A549 (cell line): ENCODE results near the gene TRANK1. TPM values are rescaled to one million over a fixed set of nuclear protein-coding genes. Genes with fewer than 3 reads are reported as not detected.

Experiments
- ATAC-seq, 2 experiments: fragments of 200-7000 bp in 1 of 2; fragments of >200 bp in 1 of 2; cut with Nextera tagmentation in 1 of 2; cut with Tn5 transposase in 1 of 2; 3 replicates each; pipeline versions ENCODE4 v1.8.0 to v1.9.1; 2018 to 2020; ENCODE audit warnings: mild to moderate bottlenecking in 1 of 2, moderate library complexity in 1 of 2
- CTCF ChIA-PET: fragments of 300-600 bp; sonication (Branson Sonifier 250); formaldehyde crosslinking; extraction: SDS; loops from one replicate; lab custom pipeline; 2021; ENCODE audit warnings: antibody characterized with exemption, inconsistent platforms; lab: Yijun Ruan, JAX
- POLR2A ChIA-PET: fragments of 350-600 bp; formaldehyde crosslinking; extraction: SDS; loops from one replicate; lab custom pipeline; 2021; ENCODE audit warnings: antibody characterized with exemption, inconsistent platforms; lab: Yijun Ruan, JAX
- DNase-seq, 2 experiments: peaks; one replicate each; pipeline versions ENCODE4 v3.0.0 to v3.0.0-alpha.2; 2011 to 2016; ENCODE audit warnings: low read depth in 1 of 2, low spot score in 1 of 2
- FAIRE-seq: peaks from 2 replicates; lab custom pipeline; 2011; peaks lifted over from hg19 to GRCh38; lab: Jason Lieb, UNC
- H3K27ac ChIP-seq, 2 experiments: fragments of >200 bp; sonication (Bioruptor Twin); formaldehyde crosslinking; 3 replicates each; pipeline ENCODE4 v1.5.1; 2016 to 2017
- H3K4me1 ChIP-seq: fragments of >200 bp; sonication (Bioruptor Twin); formaldehyde crosslinking; 3 replicates; pipeline ENCODE4 v1.6.1; 2016
- H3K4me2 ChIP-seq: fragments of >200 bp; sonication (Bioruptor Twin); formaldehyde crosslinking; 3 replicates; pipeline ENCODE4 v1.6.1; 2016
- H3K4me3 ChIP-seq: fragments of >200 bp; sonication (Bioruptor Twin); formaldehyde crosslinking; 3 replicates; pipeline ENCODE4 v1.5.1; 2016
- H3K9me3 ChIP-seq: fragments of >200 bp; sonication (Bioruptor Twin); formaldehyde crosslinking; 3 replicates; pipeline ENCODE4 v1.6.1; 2016
- BHLHE40 ChIP-seq: IDR thresholded peaks from 2 replicates; pipeline ENCODE4 v1.6.1; 2012; ENCODE audit warnings: low read depth, low read length, inconsistent platforms
- CHD4 ChIP-seq: fragments of 200-600 bp; sonication (generic); IDR thresholded peaks from 2 replicates; pipeline ENCODE4 v1.6.1; 2016; ENCODE audit warnings: antibody characterized with exemption, mild to moderate bottlenecking, borderline replicate concordance
- EHF ChIP-seq: fragments of 250-450 bp; sonication (Bioruptor Pico); IDR thresholded peaks from 2 replicates; pipeline ENCODE4 v1.5.0; 2020; ENCODE audit warnings: mild to moderate bottlenecking
- FOSB ChIP-seq: fragments of 250-450 bp; sonication (Bioruptor Pico); IDR thresholded peaks from 2 replicates; pipeline ENCODE4 v1.5.0; 2020; ENCODE audit warnings: mild to moderate bottlenecking, moderate library complexity
- FOXS1 ChIP-seq: fragments of 250-450 bp; sonication (Bioruptor Pico); IDR thresholded peaks from 2 replicates; pipeline ENCODE4 v1.5.0; 2020; ENCODE audit warnings: mild to moderate bottlenecking, moderate library complexity
- GATA3 ChIP-seq: IDR thresholded peaks from 2 replicates; pipeline ENCODE4 v1.6.1; 2012; ENCODE audit warnings: borderline replicate concordance
- HMGXB4 ChIP-seq: fragments of 250-450 bp; sonication (Bioruptor Pico); IDR thresholded peaks from 2 replicates; pipeline ENCODE4 v1.5.0; 2021; ENCODE audit warnings: mild to moderate bottlenecking, moderate library complexity, borderline replicate concordance
- JUN ChIP-seq, 2 experiments: fragments of >200 bp; sonication (Bioruptor Twin); formaldehyde crosslinking; IDR thresholded peaks; 2 replicates in 1 of 2; 3 replicates in 1 of 2; pipeline ENCODE4 v1.6.1; 2016 to 2017
- MAZ ChIP-seq: fragments of 150-350 bp; IDR thresholded peaks from 2 replicates; pipeline ENCODE4 v1.6.1; 2014; ENCODE audit warnings: antibody characterized with exemption, low read depth, low read length, borderline replicate concordance
- NR3C1 ChIP-seq: fragments of >200 bp; sonication (Bioruptor Twin); formaldehyde crosslinking; IDR thresholded peaks from 3 replicates; pipeline ENCODE4 v1.6.1; 2017
- RAD21 ChIP-seq, 2 experiments: fragments of >200 bp in 1 of 2; sonication (Bioruptor Twin) in 1 of 2; formaldehyde crosslinking in 1 of 2; IDR thresholded peaks in 1 of 2; conservative IDR thresholded peaks in 1 of 2; 2 replicates in 1 of 2; 3 replicates in 1 of 2; pipeline ENCODE4 v1.6.1; 2012 to 2018; ENCODE audit warnings: inconsistent platforms in 1 of 2
- REST ChIP-seq: fragments of 200-600 bp; sonication (generic); IDR thresholded peaks from 2 replicates; pipeline ENCODE4 v1.6.1; 2016; ENCODE audit warnings: antibody characterized with exemption, mild to moderate bottlenecking, moderate library complexity
- TP53 ChIP-seq: fragments of 250-450 bp; sonication (Bioruptor Pico); IDR thresholded peaks from 2 replicates; pipeline ENCODE4 v1.5.0; 2021; ENCODE audit warnings: mild to moderate bottlenecking, moderate library complexity
- ZC3H11A ChIP-seq: fragments of 450-650 bp; IDR thresholded peaks from 2 replicates; pipeline ENCODE4 v1.6.1; 2014; ENCODE audit warnings: antibody characterized with exemption, mild to moderate bottlenecking
- ZSCAN20 ChIP-seq: fragments of 250-450 bp; sonication (Bioruptor Pico); IDR thresholded peaks from 2 replicates; pipeline ENCODE4 v1.8.0; 2022; ENCODE audit warnings: mild to moderate bottlenecking, moderate library complexity
- WGBS: methylation state at CpG from one replicate; pipeline ENCODE4 v1.1.6; 2017; ENCODE audit errors: missing lambda C conversion rate; 5-methylcytosine and 5-hydroxymethylcytosine counted together
- polyA plus RNA-seq, 4 experiments: library from polyadenylated mRNA; depleted of rRNA in 3 of 4; stranded (reverse); fragments of >200 nt; fragmentation: RNase III in 1 of 4; extraction: RNeasy Plus Mini Kit Qiagen cat#74134 plus additional on column Dnase treatment in 1 of 4; gene quantifications; 2 replicates in 3 of 4; 3 replicates in 1 of 4; pipeline ENCODE4 v1.2.3, GENCODE V29; 2011 to 2017

Gene TRANK1
- polyA plus RNA-seq, 2 of the 4 experiments (the other 2 are of a cell fraction): 0.58 to 3.2 TPM

- no peak overlapping the region for H3K27ac ChIP-seq
- no peak overlapping the region for H3K4me3 ChIP-seq
- H3K9me3 ChIP-seq: no peaks in the 10 kb centered on the region
- no peak for DNase-seq
- no peak overlapping the region for H3K4me2 ChIP-seq
- TF ChIP-seq ZC3H11A: no peak
- H3K4me1 ChIP-seq: no peaks in the 10 kb centered on the region
- no peak for ATAC-seq
- FAIRE-seq: no peak
- POLR2A ChIA-PET: interaction anchor here (0.7 to 1.0 kb wide), 2 partner anchors 12 to 91 kb away, joined by 3 read pairs; partner anchors contain the start of genes EPM2AIP1 and MLH1
- CTCF ChIA-PET: interaction anchor here (0.9 to 1.8 kb wide), 2 partner anchors 9 to 21 kb away, joined by 3 to 4 read pairs; no protein-coding TSS in a partner anchor
- WGBS: 86% methylated on average over 4 of the region's 4 CpGs
Measured at GRCh38 chr3:36901588-36901987, 43.3 kb downstream of the TRANK1 start.

GRCh38 chr3:36900474-36901443 lies 44.1 kb downstream of the TRANK1 start:
- Histone ChIP-seq H3K4me1 (no peaks in the 10 kb centered on the region), H3K4me3 (no peak overlapping the region), H3K4me2 (no peak overlapping the region), H3K9me3 (no peaks in the 10 kb centered on the region), H3K27ac (no peak overlapping the region)
- ChIA-PET POLR2A (interaction anchor here (0.7 to 1.0 kb wide), 2 partner anchors 13 to 92 kb away, joined by 3 read pairs; partner anchors contain the start of genes EPM2AIP1 and MLH1), CTCF (interaction anchor here (0.6 to 1.8 kb wide), 3 partner anchors 8 to 79 kb away, joined by 3 to 4 read pairs (median 3); no protein-coding TSS in a partner anchor)
- ATAC-seq: no peak
- no peak for DNase-seq
- WGBS: 69% methylated on average over 8 of the region's 8 CpGs
- FAIRE-seq: no peak
- TF ChIP-seq HMGXB4 (no peak), FOSB (CRISPR knock-in tag) (no peak), BHLHE40 (no peak), GATA3 (no peak), JUN (IDR thresholded peaks at IDR 0.05) (no peak), EHF (CRISPR knock-in tag) (no peak), TP53 (CRISPR knock-in tag) (no peak), REST (no peak), MAZ (no peak), FOXS1 (no peak), ZSCAN20 (CRISPR knock-in tag) (no peak), CHD4 (no peak), NR3C1 (no peak), RAD21 (conservative IDR thresholded peaks at IDR 0.05 in 1 of 2, IDR thresholded peaks at IDR 0.05 in 1 of 2) (no peak)
